A673 (cell line): ENCODE results near the gene WNK2. TPM values are rescaled to one million over a fixed set of nuclear protein-coding genes. Genes with fewer than 3 reads are reported as not detected.

Source experiments
- BruUV-seq: library from RNA; stranded (reverse); fragments of 400-500 nt; replicated peaks from 2 replicates; lab custom pipeline; 2021; lab: Mats Ljungman, UMichigan
- CTCF ChIA-PET: fragments of 300-600 bp; sonication (Branson Sonifier 250); formaldehyde crosslinking; loops from one replicate; lab custom pipeline; 2022; ENCODE audit warnings: antibody characterized with exemption; lab: Charles Lee
- POLR2A ChIA-PET: fragments of 300-600 bp; sonication (Branson Sonifier 250); formaldehyde crosslinking; loops from one replicate; lab custom pipeline; 2022; ENCODE audit warnings: antibody characterized with exemption; ENCODE audit not compliant: low non-redundant PET; lab: Charles Lee
- DNase-seq: peaks from one replicate; pipeline ENCODE4 v3.0.0-alpha.2; 2015; ENCODE audit warnings: low spot score
- H3K27ac ChIP-seq: fragments of 200-600 bp; sonication (generic); 2 replicates; pipeline ENCODE4 v1.5.1; 2016; ENCODE audit warnings: mixed run types, low read depth, mild to moderate bottlenecking, mixed read lengths, antibody characterized with exemption, low read length; ENCODE audit not compliant: poor library complexity, severe bottlenecking
- H3K27me3 ChIP-seq: fragments of 200-600 bp; sonication (generic); replicated peaks from 2 replicates; pipeline ENCODE4 v1.6.1; 2017; ENCODE audit warnings: mixed run types, low read depth, mild to moderate bottlenecking, mixed read lengths, antibody characterized with exemption, low read length; ENCODE audit not compliant: insufficient read depth, poor library complexity
- H3K36me3 ChIP-seq: fragments of 200-600 bp; sonication (generic); 2 replicates; pipeline ENCODE4 v1.6.1; 2016; ENCODE audit warnings: mixed run types, mild to moderate bottlenecking, mixed read lengths, antibody characterized with exemption, low read length; ENCODE audit not compliant: insufficient read depth, poor library complexity, severe bottlenecking
- H3K4me1 ChIP-seq: fragments of 200-600 bp; sonication (generic); 2 replicates; pipeline ENCODE4 v1.6.1; 2017; ENCODE audit warnings: mixed run types, mild to moderate bottlenecking, mixed read lengths, antibody characterized with exemption, low read length; ENCODE audit not compliant: insufficient read depth, poor library complexity, severe bottlenecking
- H3K4me3 ChIP-seq: fragments of 200-600 bp; sonication (generic); 2 replicates; pipeline ENCODE4 v1.5.1; 2016; ENCODE audit warnings: low read depth, mixed run types, mild to moderate bottlenecking, mixed read lengths, low read length; ENCODE audit not compliant: poor library complexity, severe bottlenecking
- H3K9me3 ChIP-seq: fragments of 200-600 bp; sonication (generic); 2 replicates; pipeline ENCODE4 v1.6.1; 2016; ENCODE audit warnings: mixed run types, low read depth, mild to moderate bottlenecking, mixed read lengths, antibody characterized with exemption, low read length; ENCODE audit not compliant: poor library complexity, severe bottlenecking
- CTCF ChIP-seq: fragments of 300-800, 200-600 bp; sonication (generic); conservative IDR thresholded peaks from 2 replicates; pipeline ENCODE4 v1.5.1; 2017; ENCODE audit warnings: low read depth, mild to moderate bottlenecking, antibody characterized with exemption, low read length, moderate library complexity, mixed read lengths
- EZH2 ChIP-seq: fragments of 200-600 bp; sonication (generic); IDR thresholded peaks from 2 replicates; pipeline ENCODE4 v1.6.1; 2017; ENCODE audit warnings: borderline replicate concordance, low read depth, mild to moderate bottlenecking, mixed read lengths, antibody characterized with exemption, low read length; ENCODE audit not compliant: poor library complexity, severe bottlenecking
- intact Hi-C: fragments of 100-400 bp; cut with micrococcal nuclease; formaldehyde crosslinking; loops from one replicate; pipeline ENCODE4 v1.10.0; 2022; ENCODE audit not compliant: unreplicated experiment
- total RNA-seq: library from RNA; stranded (reverse); gene quantifications from 2 replicates; pipeline ENCODE4 v1.2.3, GENCODE V29; 2021

Gene WNK2
- total RNA-seq, 1 experiment from 2014 or later = 9.6 TPM

GRCh38 chr9:93209576-93210323 lies 25.8 kb downstream of the WNK2 start:
- intact Hi-C loops = no loop called here
- Histone ChIP-seq H3K4me1 (no peaks in the 10 kb centered on the region), H3K27ac (no peak overlapping the region), H3K9me3 (no peaks in the 10 kb centered on the region), H3K36me3 (no peaks in the 10 kb centered on the region), H3K27me3 (no peaks in the 10 kb centered on the region), H3K4me3 (no peak overlapping the region)
- ChIA-PET POLR2A (no interaction called here), CTCF (no interaction called here)
- DNase-seq = no peak
- no peak for TF ChIP-seq EZH2
- no peak for TF ChIP-seq CTCF
- no TSS peak for BruUV-seq

- POLR2A ChIA-PET = no interaction called here
- H3K9me3 ChIP-seq = no peaks in the 10 kb centered on the region
- no TSS peak for BruUV-seq
- no peaks in the 10 kb centered on the region for H3K27me3 ChIP-seq
- DNase-seq = no peak
- CTCF ChIA-PET = no interaction called here
- H3K4me3 ChIP-seq = no peak overlapping the region
- intact Hi-C loops = no loop called here
- TF ChIP-seq EZH2 = no peak
- TF ChIP-seq CTCF = no peak
- H3K4me1 ChIP-seq = no peaks in the 10 kb centered on the region
- H3K27ac ChIP-seq = no peak overlapping the region
- no peaks in the 10 kb centered on the region for H3K36me3 ChIP-seq
These were observed 26.5 kb downstream of the WNK2 start for GRCh38 chr9:93210324-93210973.

GRCh38 chr9:93210974-93211653 lies 27.2 kb downstream of the WNK2 start:
- no peak for DNase-seq
- Histone ChIP-seq H3K9me3 (no peaks in the 10 kb centered on the region), H3K27ac (no peak overlapping the region), H3K4me3 (no peak overlapping the region), H3K4me1 (no peaks in the 10 kb centered on the region), H3K27me3 (no peaks in the 10 kb centered on the region), H3K36me3 (no peaks in the 10 kb centered on the region)
- TF ChIP-seq CTCF = no peak
- no peak for TF ChIP-seq EZH2
- ChIA-PET CTCF (no interaction called here), POLR2A (no interaction called here)
- intact Hi-C loops = no loop called here
- no TSS peak for BruUV-seq
